HG02798 (cell line): ENCODE results near the gene SNX17.
"Not testable (repeated sequence)": the region's sequence is repeated elsewhere in the genome, so short reads cannot be mapped to it uniquely, and the experiment has no call there.

ENCODE experiments used
- ATAC-seq: cut with Tn5 transposase; IDR thresholded peaks from one replicate; pipeline ENCODE4 v1.9.1; 2021; ENCODE audit warnings: mild to moderate bottlenecking; ENCODE audit not compliant: unreplicated experiment, poor library complexity

The SNX17 gene

GRCh38 chr2:27370026-27370815 is at the start of gene SNX17, which contains the start of gene EIF2B4:
Gene SNX17, plus strand, starts transcription at chr2:27370616. Its CDS starts 128 bp downstream, at chr2:27370744.
Gene EIF2B4, minus strand, starts transcription at chr2:27370338. Its CDS starts 24 bp downstream, at chr2:27370314.
- peak; percentile 93 for ATAC-seq

- no peak for ATAC-seq
Observed at GRCh38 chr2:27320958-27321543, 49.4 kb upstream of the SNX17 start.

GRCh38 chr2:27322301-27322765 is 48.1 kb upstream of the SNX17 start:
- no peak for ATAC-seq

GRCh38 chr2:27322766-27323595 is 47.4 kb upstream of the SNX17 start, which contains the start of gene MPV17:
Gene MPV17, minus strand, starts transcription at chr2:27323097. Its CDS starts 580 bp downstream, at chr2:27322517.
- ATAC-seq, result peak; percentile 92

- no peak for ATAC-seq
Observed at GRCh38 chr2:27323596-27324285, 46.7 kb upstream of the SNX17 start.

- ATAC-seq, result no peak
Observed at GRCh38 chr2:27324720-27325119, 45.7 kb upstream of the SNX17 start.

GRCh38 chr2:27335311-27335710 is 35.1 kb upstream of the SNX17 start:
- no peak for ATAC-seq

- ATAC-seq, result no peak
Observed at GRCh38 chr2:27336173-27336572, 34.2 kb upstream of the SNX17 start.

- no peak for ATAC-seq
Observed at GRCh38 chr2:27347641-27348040, 22.8 kb upstream of the SNX17 start.

- no peak for ATAC-seq
Observed at GRCh38 chr2:27350106-27350693, 20.2 kb upstream of the SNX17 start.

GRCh38 chr2:27351802-27352598 is 18.4 kb upstream of the SNX17 start:
- no peak for ATAC-seq

- not testable (repeated sequence) for ATAC-seq
Observed at GRCh38 chr2:27353386-27353761, 17.0 kb upstream of the SNX17 start.

GRCh38 chr2:27353762-27354596 is 16.4 kb upstream of the SNX17 start:
- no peak for ATAC-seq

GRCh38 chr2:27354597-27354927 is 15.9 kb upstream of the SNX17 start:
- no peak for ATAC-seq

- ATAC-seq, result peak; percentile 31
Observed at GRCh38 chr2:27356056-27356381, 14.4 kb upstream of the SNX17 start.

GRCh38 chr2:27356382-27357181 is 13.8 kb upstream of the SNX17 start, which contains the start of gene GTF3C2:
Gene GTF3C2, minus strand, starts transcription at chr2:27356764. Its CDS starts 13,210 bp downstream, at chr2:27343554.
- ATAC-seq, result peak; percentile 85

GRCh38 chr2:27362678-27363420 is 7.6 kb upstream of the SNX17 start:
- no peak for ATAC-seq
